Peyer's patch (tissue), 4 donors: ENCODE results near the gene CYP2A13.

Experiments used
- CTCF ChIP-seq, 6 experiments: fragments of 450-650 bp in 4 of 6; fragments of 200-600 bp in 2 of 6; sonication (generic) in 1 of 6; IDR thresholded peaks; one replicate each; pipeline ENCODE4 v1.5.1; 2017 to 2019; ENCODE audit warnings: antibody characterized with exemption in 6 of 6, mild to moderate bottlenecking in 3 of 6, moderate library complexity in 1 of 6
- POLR2A ChIP-seq, 2 donors: fragments of 450-650 bp; IDR thresholded peaks; one replicate each; pipeline ENCODE4 v1.5.1; 2017; ENCODE audit warnings: antibody characterized with exemption in 2 of 2, mild to moderate bottlenecking in 2 of 2, moderate library complexity in 2 of 2

DNA sequence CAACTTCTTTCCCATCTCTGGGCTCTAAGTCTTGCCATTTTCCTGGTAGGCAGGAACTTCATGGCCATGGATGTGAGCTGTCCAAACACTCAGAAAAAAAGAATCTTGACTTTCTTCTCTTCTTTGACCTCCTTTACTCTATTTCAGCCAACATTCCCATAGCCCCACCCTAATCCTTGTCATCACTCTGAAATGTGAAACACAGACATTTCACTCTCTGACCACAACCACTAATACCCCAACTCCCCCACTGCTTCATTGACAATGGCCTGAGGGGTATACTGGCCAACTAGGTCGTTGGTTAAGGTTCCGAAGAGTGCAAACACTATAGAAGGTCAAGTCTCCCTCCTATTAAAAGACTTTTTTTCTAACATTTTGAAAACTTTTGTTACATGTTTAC is 4.7 kb upstream of the CYP2A13 start:
- no peak for TF ChIP-seq CTCF (IDR thresholded peaks at IDR 0.05)
- no peak for TF ChIP-seq POLR2A (IDR thresholded peaks at IDR 0.05)
